Activated CD4-positive, alpha-beta T cell treated with anti-CD3 and anti-CD28 coated beads, Interleukin-2, amount 10 ng/mL, durations not matched to agents 24 days and 14 days (primary cell): ENCODE data around the gene RGS7BP. TPM values are rescaled to one million over a fixed set of nuclear protein-coding genes. Genes with fewer than 3 reads are reported as not detected.

Experiments used
- DNase-seq: peaks from one replicate; pipeline ENCODE4 v3.0.0; 2022
- H3K27ac Mint-ChIP-seq: one replicate; pipeline ENCODE4 v1.8.0; 2022; ENCODE audit warnings: mild to moderate bottlenecking, mixed read lengths
- H3K27me3 Mint-ChIP-seq: one replicate; pipeline ENCODE4 v1.8.0; 2022; ENCODE audit warnings: mixed read lengths
- H3K36me3 Mint-ChIP-seq: one replicate; pipeline ENCODE4 v1.8.0; 2022; ENCODE audit warnings: low read depth, mild to moderate bottlenecking, mixed read lengths
- H3K4me1 Mint-ChIP-seq: one replicate; pipeline ENCODE4 v1.8.0; 2021; ENCODE audit warnings: mixed read lengths
- H3K4me3 Mint-ChIP-seq: one replicate; pipeline ENCODE4 v1.8.0; 2022; ENCODE audit warnings: mild to moderate bottlenecking, moderate library complexity, mixed read lengths
- H3K9me3 Mint-ChIP-seq: one replicate; pipeline ENCODE4 v1.8.0; 2021; ENCODE audit warnings: mixed read lengths
- intact Hi-C: fragments of 100-400 bp; cut with micrococcal nuclease; formaldehyde crosslinking; loops from one replicate; pipeline ENCODE4 v1.15.1; 2023
- total RNA-seq: library from RNA; stranded (reverse); gene quantifications from 2 replicates; pipeline ENCODE4 v1.2.3, GENCODE V29; 2022

The RGS7BP gene
- total RNA-seq, 1 donor from 2014 or later = not detected

DNA sequence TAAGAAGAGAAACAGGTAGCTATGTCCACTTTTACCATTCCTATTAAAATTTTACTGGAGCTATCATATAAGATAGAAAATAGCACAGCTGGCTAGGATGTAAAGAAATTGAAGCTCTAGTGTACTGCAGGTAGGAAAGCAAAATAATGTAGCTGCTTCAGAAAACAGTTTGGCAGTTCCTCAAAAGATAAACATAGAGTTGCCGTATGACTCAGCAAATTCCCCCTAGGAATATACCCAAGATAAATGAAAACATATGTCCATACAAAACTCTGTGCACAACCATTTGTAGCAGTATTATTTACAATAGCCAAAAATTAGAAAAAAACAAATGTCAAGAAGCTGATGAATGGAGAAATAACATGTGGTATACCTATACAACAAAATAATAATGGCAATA is 119.9 kb downstream of the RGS7BP start:
- Mint-ChIP-seq H3K36me3 (no peaks in the 10 kb centered on the region), H3K27me3 (peaks cover 11% of the 10 kb centered on the region), H3K4me1 (no peaks in the 10 kb centered on the region), H3K27ac (no peak overlapping the region), H3K4me3 (no peak overlapping the region), H3K9me3 (no peaks in the 10 kb centered on the region)
- DNase-seq = no peak
- intact Hi-C loops = no loop called here

DNA sequence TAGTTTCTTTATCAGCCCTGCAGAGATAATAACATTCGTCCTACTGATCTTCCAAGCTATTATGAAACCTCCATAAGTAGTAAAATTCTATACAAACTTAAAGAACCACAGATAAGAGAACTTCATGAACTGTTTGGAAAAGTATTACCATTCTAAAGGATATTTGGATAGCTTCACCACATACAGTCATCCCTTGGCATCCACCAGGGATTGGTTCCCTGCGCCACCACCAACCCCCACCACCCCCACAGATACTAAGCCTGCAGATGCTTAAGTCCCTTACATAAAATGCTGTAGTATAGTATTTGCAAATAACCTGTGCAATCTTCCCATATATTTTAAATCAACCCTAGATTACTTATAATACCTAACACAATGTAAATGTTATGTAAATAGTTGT is 123.1 kb downstream of the RGS7BP start:
- H3K4me1 Mint-ChIP-seq = no peaks in the 10 kb centered on the region
- H3K27ac Mint-ChIP-seq = no peak overlapping the region
- intact Hi-C loops = no loop called here
- H3K36me3 Mint-ChIP-seq = no peaks in the 10 kb centered on the region
- no peaks in the 10 kb centered on the region for H3K9me3 Mint-ChIP-seq
- peaks cover 12% of the 10 kb centered on the region for H3K27me3 Mint-ChIP-seq
- no peak for DNase-seq
- no peak overlapping the region for H3K4me3 Mint-ChIP-seq

DNA sequence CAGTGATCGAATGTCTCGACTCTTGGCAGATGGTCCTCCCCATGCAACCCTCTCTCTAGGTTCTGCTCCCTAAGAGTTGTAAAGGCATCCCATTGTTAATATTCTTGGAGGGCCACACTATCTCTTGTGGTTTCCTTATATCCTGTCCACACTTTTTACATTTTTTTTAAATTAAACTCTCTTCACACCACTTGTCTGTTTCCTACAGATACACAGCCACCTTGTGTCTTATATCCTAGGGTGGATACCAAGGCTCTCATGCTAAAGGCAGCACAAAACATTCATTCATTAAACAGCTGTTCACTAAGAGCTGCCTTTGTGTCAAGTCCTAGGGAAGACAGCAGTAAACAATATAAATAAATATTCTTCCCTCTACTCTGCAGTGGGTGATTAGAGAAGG is 124.0 kb downstream of the RGS7BP start:
- H3K4me1 Mint-ChIP-seq = no peaks in the 10 kb centered on the region
- intact Hi-C loops = no loop called here
- H3K27ac Mint-ChIP-seq = no peak overlapping the region
- no peak overlapping the region for H3K4me3 Mint-ChIP-seq
- no peaks in the 10 kb centered on the region for H3K9me3 Mint-ChIP-seq
- DNase-seq = no peak
- H3K27me3 Mint-ChIP-seq = peaks cover 10% of the 10 kb centered on the region
- no peaks in the 10 kb centered on the region for H3K36me3 Mint-ChIP-seq

DNA sequence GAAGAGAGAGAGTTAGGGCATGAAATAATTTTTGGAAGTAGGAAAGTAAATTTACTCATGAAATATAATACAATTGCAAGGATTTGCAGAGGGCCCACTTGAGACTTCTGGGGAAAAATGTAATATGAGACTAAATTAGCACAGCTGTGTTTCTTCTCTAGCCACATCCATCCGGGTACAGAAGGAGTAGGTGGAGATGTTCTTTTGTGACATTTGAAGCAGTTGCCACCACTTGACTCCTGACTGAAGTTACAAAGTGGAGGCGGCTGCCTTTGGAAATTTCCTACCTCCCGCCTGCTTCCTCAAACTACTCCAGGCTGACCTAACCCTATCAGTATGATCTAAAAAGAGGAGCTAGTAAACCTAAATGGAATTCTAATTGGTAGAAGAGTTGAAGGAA is 126.4 kb downstream of the RGS7BP start:
- Mint-ChIP-seq H3K9me3 (no peaks in the 10 kb centered on the region), H3K36me3 (no peaks in the 10 kb centered on the region), H3K27me3 (peaks cover 16% of the 10 kb centered on the region), H3K4me3 (no peak overlapping the region), H3K4me1 (peaks cover 4% of the 10 kb centered on the region), H3K27ac (no peak overlapping the region)
- intact Hi-C loops = no loop called here
- DNase-seq = no peak

DNA sequence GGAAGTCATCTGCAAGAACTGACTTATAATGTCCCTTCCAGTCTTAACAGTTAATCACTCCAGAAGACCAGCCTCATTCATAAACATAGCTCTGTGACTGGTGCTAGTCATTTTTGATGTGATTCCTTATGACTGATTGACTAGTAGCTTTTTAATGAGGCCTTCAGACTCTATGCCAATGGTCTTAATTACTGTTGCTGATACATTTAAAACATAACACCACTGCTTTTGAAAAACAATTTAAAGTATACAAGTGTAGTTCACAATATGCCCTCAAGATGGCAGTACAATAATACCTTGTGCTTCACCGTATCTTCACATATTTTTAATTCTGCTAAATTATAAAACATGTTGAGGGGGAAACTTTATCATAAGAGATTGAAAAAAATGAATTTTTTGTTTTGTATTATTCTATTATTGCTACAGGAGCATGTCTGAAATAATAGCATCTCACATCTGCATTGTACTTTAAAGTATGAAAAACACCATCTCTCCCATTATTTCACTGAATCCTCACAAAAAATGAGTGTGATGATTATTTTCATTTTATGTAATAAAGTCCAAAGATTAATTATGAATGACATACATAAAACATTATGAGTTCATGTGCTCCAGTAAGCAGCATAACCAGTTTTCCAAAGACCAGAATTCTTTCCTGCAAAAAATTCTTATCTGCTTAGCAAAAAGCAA is 129.3 kb downstream of the RGS7BP start:
- Mint-ChIP-seq H3K4me3 (no peak overlapping the region), H3K27me3 (peaks cover 30% of the 10 kb centered on the region), H3K9me3 (no peaks in the 10 kb centered on the region), H3K4me1 (peaks cover 5% of the 10 kb centered on the region), H3K36me3 (no peaks in the 10 kb centered on the region), H3K27ac (no peak overlapping the region)
- intact Hi-C loops = loop anchor here (1.0 to 5.0 kb wide), 3 partner anchors 132 to 848 kb away; partner anchors contain the start of genes CWC27 and SREK1IP1
- DNase-seq = no peak

DNA sequence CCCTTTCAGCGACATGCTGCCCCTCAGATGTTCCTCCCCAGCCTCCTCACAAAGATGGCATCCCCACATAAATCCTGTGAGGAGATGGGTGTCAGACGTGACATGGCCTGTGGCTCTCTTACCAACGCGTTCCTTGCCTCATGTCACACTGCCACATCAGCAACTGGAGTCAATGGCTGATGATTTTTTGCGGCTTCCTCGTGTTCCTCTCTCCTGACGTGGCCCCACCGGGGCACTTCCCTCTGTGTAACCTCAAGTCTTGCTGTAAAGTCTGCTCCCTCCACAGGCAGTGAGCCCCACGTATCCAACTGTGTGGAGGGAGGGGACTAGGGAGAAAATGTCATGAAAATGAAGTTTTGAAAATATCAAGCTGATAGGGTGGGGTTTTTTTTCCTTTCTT is 131.3 kb downstream of the RGS7BP start:
- Mint-ChIP-seq H3K27ac (no peak overlapping the region), H3K27me3 (peaks cover 30% of the 10 kb centered on the region), H3K4me1 (peaks cover 5% of the 10 kb centered on the region), H3K4me3 (no peak overlapping the region), H3K9me3 (no peaks in the 10 kb centered on the region), H3K36me3 (no peaks in the 10 kb centered on the region)
- peak; percentile 61 for DNase-seq
- intact Hi-C loops = loop anchor here (5.0 kb wide), 1 partner anchor 130 kb away; the partner anchor contains the start of genes CWC27 and SREK1IP1

DNA sequence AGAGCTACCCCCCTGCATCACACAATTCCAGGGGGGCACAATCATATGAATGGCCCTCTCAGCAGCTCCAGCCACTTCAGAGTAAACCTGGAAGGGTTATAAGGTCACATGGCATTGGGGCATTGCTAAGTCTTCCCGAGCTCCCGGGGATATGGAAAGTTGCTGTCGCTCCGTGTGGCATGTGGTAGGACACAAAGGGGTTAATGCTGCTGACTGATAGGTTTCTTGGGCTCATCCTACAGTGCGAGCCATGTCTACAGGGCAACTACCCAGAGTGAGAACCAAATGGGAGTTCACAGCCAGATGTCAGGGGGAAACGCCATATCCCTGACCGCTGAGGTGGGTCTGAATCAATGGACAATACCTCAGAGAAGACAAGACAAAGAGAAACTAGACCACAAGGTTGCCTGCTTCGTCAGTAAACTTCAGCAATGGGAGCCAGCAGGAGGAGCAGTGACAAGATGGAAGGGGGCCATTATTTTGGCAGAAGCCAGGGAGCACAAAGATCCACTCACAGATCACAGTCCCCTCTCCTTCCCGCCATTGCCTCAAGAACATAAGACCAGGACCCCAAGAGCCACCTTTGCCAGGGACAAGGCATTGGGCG is 132.1 kb downstream of the RGS7BP start:
- H3K9me3 Mint-ChIP-seq = no peaks in the 10 kb centered on the region
- no peak overlapping the region for H3K4me3 Mint-ChIP-seq
- DNase-seq = no peak
- no peaks in the 10 kb centered on the region for H3K36me3 Mint-ChIP-seq
- peaks cover 29% of the 10 kb centered on the region for H3K27me3 Mint-ChIP-seq
- intact Hi-C loops = loop anchor here (5.0 kb wide), 1 partner anchor 129 kb away; the partner anchor contains the start of genes CWC27 and SREK1IP1
- H3K27ac Mint-ChIP-seq = no peak overlapping the region
- H3K4me1 Mint-ChIP-seq = peaks cover 5% of the 10 kb centered on the region

DNA sequence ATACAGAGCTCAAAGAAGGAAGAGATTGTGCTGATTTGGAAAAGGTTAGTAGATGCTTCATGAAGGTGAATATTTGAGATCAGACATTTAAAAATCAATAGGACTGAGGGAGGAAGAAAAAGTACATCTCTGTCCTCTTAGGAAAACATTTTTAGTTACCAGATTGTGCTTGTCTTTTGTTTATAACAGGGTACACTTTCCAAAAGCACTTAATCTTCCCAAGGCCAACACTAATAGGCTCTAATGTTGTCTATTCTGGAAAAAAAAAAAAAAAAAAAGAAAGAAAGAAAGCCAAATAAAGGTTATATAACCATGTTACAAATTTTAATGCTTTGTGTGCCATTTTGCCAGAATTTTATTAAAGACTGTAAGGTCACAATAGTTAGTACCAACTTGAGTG is 139.0 kb downstream of the RGS7BP start:
- H3K36me3 Mint-ChIP-seq = no peaks in the 10 kb centered on the region
- H3K9me3 Mint-ChIP-seq = no peaks in the 10 kb centered on the region

DNA sequence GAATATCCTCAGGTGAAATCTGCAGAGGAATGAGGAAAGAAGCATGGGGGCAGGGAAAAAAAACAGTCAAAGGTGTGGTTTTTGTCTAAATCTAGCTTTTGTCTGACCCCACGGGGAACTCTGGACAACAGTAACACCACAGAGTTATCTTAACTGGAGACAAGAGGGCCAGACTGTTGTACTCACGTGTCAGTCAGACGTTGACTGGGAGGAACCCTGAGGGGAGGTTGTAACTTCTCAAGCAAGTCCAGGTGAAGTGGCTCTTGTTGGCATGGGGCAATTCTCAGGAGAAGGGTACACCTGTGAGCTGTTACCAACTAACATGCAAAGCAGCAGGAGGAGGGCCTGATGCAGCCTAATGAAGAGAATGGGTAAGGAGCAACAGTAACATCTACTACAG is 140.4 kb downstream of the RGS7BP start:
- H3K9me3 Mint-ChIP-seq = no peaks in the 10 kb centered on the region
- no peak overlapping the region for H3K4me3 Mint-ChIP-seq
- intact Hi-C loops = no loop called here
- no peak overlapping the region for H3K27ac Mint-ChIP-seq
- H3K4me1 Mint-ChIP-seq = no peaks in the 10 kb centered on the region
- H3K27me3 Mint-ChIP-seq = no peaks in the 10 kb centered on the region
- DNase-seq = peak; percentile 34
- H3K36me3 Mint-ChIP-seq = no peaks in the 10 kb centered on the region

More for the DNA sequence above, 139.0 kb downstream of the RGS7BP start:
- Mint-ChIP-seq H3K4me1 (no peaks in the 10 kb centered on the region), H3K27me3 (no peaks in the 10 kb centered on the region), H3K27ac (no peak overlapping the region), H3K4me3 (no peak overlapping the region)
- DNase-seq = no peak
- intact Hi-C loops = no loop called here

DNA sequence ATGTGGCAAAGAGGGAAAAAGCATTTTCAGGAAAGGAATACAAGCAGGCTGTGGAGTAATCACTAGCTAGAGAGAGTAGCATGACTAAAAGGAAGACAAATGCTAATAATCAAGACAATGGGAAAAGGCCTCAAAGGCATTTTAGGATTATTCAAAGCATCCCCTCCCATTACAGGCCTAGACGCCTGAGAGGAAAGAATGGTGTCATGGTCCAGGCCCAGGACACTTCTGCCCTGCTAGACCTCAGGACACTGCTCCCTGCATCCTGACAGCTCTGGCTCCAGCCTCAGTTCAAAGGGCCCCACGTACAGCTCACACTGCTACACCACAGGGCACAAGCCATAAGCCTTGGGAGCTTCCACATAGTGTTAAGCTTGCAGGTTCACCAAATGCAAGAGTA is 143.7 kb downstream of the RGS7BP start:
- no peaks in the 10 kb centered on the region for H3K27me3 Mint-ChIP-seq
- intact Hi-C loops = no loop called here

DNA sequence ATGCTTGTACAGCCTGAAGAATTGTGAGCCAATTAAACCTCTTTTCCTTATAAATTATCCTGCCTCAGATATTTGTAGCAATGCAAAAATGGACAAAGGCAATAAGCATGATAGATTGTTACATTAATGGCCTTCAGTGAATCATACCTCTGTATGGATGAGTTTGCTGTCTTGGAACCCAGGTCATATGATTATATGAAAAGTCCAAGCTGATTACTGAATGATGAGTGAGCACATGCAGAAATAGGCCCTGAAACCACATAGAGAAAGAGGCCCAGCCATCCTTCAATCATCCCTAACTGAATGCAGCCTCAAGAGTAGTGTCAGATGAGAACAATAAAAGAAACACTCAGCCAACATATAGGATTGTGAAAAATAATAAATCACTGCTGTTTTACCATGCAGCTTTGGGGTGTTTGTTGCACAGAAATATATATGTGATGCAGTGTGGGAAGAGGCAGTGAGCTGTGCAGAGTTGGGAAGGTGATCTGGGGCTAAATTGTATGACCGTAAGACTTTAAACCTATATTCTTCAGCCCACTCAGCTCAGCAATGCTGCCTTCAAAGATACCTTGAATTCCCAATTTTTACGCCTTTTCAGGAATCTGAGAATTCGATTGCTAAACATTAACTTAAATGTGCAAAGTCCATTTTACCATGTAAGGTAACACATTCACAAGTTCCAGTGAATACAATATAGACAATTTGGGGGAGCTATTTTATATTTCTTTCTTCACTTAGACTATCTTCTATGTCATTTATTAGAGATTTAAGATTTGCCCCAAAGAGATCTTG is 148.1 kb downstream of the RGS7BP start:
- H3K4me3 Mint-ChIP-seq = no peak overlapping the region
- no peaks in the 10 kb centered on the region for H3K4me1 Mint-ChIP-seq
- no peak for DNase-seq
- intact Hi-C loops = no loop called here
- H3K36me3 Mint-ChIP-seq = no peaks in the 10 kb centered on the region
- no peaks in the 10 kb centered on the region for H3K9me3 Mint-ChIP-seq
- H3K27me3 Mint-ChIP-seq = peaks cover 2% of the 10 kb centered on the region
- no peak overlapping the region for H3K27ac Mint-ChIP-seq

More for the DNA sequence above, 143.7 kb downstream of the RGS7BP start:
- no peaks in the 10 kb centered on the region for H3K4me1 Mint-ChIP-seq
- no peak for DNase-seq
- no peak overlapping the region for H3K4me3 Mint-ChIP-seq
- no peaks in the 10 kb centered on the region for H3K36me3 Mint-ChIP-seq
- no peaks in the 10 kb centered on the region for H3K9me3 Mint-ChIP-seq
- no peak overlapping the region for H3K27ac Mint-ChIP-seq

DNA sequence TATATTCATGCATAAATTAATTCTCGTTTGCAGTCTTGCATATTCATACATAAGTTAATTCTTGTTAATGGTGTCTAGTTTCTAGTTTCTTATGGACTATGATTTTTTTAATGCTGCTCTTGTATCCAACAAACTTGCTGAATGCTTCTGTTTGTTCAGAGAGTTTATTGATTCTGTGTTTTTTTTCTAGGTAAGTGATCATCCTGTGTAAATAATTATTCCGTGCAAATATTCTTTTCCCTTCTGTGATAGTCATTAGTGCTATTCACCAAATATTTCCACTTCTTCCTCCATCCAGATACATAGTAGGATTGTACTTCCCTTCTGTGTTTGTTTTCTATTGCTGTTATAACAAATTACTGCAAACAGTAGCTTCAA is 148.7 kb downstream of the RGS7BP start:
- H3K36me3 Mint-ChIP-seq = no peaks in the 10 kb centered on the region
- no peak overlapping the region for H3K4me3 Mint-ChIP-seq
- no peaks in the 10 kb centered on the region for H3K9me3 Mint-ChIP-seq
- intact Hi-C loops = no loop called here
- H3K27me3 Mint-ChIP-seq = peaks cover 3% of the 10 kb centered on the region
- H3K27ac Mint-ChIP-seq = no peak overlapping the region
- no peak for DNase-seq
- H3K4me1 Mint-ChIP-seq = no peaks in the 10 kb centered on the region

DNA sequence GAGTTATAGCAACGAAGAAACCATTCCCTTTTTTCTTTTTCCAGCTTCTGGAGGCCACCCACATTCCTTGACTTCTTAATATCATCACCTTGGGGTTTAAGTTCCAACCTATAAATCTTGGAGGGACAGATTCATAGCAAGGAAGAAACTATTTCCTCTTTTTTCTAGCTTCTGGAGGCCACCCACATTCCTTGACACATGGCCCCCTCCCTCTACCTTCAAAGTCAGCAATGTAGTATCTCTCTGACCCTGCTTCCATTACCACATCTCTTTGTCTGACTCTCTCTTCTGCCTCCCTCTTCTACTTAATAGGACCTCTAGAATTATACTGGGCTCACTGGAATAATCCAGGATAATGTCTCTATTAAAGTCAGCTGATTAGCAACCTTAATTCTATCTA is 149.8 kb downstream of the RGS7BP start:
- intact Hi-C loops = no loop called here
- no peaks in the 10 kb centered on the region for H3K4me1 Mint-ChIP-seq
- H3K36me3 Mint-ChIP-seq = no peaks in the 10 kb centered on the region
- H3K4me3 Mint-ChIP-seq = no peak overlapping the region
- no peak for DNase-seq
- no peak overlapping the region for H3K27ac Mint-ChIP-seq
- peaks cover 3% of the 10 kb centered on the region for H3K27me3 Mint-ChIP-seq
- H3K9me3 Mint-ChIP-seq = no peaks in the 10 kb centered on the region

DNA sequence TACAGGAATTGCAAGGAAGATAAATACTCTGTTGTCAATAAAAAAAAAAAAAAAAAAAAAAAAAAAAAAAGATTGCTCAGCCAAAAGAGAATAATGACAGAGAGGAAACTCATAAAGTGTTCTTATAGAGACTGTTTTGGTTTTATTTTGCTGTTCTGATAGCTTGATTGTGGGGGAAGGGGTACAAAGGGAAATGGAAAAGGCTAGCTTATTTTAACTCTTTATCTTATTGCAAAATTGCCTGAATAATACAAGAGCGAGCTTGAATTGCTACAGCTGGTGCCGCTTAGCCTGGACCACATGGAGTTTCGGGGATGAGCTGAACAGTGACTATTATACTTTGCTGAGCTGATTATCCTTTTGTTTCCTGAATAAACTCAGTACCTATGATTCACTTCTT is 153.5 kb downstream of the RGS7BP start:
- peaks cover 4% of the 10 kb centered on the region for H3K27me3 Mint-ChIP-seq
- H3K27ac Mint-ChIP-seq = no peak overlapping the region
- H3K4me3 Mint-ChIP-seq = no peak overlapping the region
- intact Hi-C loops = no loop called here
- no peaks in the 10 kb centered on the region for H3K9me3 Mint-ChIP-seq
- no peaks in the 10 kb centered on the region for H3K4me1 Mint-ChIP-seq
- H3K36me3 Mint-ChIP-seq = no peaks in the 10 kb centered on the region
- DNase-seq = no peak
